Neural cell (in vitro differentiated cells): ENCODE measurements around the gene GABRB1.

Experiments used
- RAD21 ChIP-seq: fragments of 450-650 bp; conservative IDR thresholded peaks from 2 replicates; pipeline ENCODE4 v1.6.1; 2014; ENCODE audit warnings: antibody characterized with exemption, mild to moderate bottlenecking, moderate library complexity
- SMC3 ChIP-seq: fragments of 450-650 bp; conservative IDR thresholded peaks from 2 replicates; pipeline ENCODE4 v1.6.1; 2014; ENCODE audit warnings: antibody characterized with exemption, mild to moderate bottlenecking, moderate library complexity; ENCODE audit not compliant: poor library complexity
- TF ChIP-seq, protein P1 (sequence below): fragments of 450-650 bp; IDR thresholded peaks from 2 replicates; pipeline ENCODE4 v1.5.1; 2014; ENCODE audit warnings: antibody characterized with exemption, mild to moderate bottlenecking, moderate library complexity; ENCODE audit not compliant: poor library complexity, severe bottlenecking
- TF ChIP-seq, protein P2 (sequence below): IDR thresholded peaks from 2 replicates; pipeline ENCODE4 v1.6.1; 2012; ENCODE audit warnings: borderline replicate concordance

DNA sequence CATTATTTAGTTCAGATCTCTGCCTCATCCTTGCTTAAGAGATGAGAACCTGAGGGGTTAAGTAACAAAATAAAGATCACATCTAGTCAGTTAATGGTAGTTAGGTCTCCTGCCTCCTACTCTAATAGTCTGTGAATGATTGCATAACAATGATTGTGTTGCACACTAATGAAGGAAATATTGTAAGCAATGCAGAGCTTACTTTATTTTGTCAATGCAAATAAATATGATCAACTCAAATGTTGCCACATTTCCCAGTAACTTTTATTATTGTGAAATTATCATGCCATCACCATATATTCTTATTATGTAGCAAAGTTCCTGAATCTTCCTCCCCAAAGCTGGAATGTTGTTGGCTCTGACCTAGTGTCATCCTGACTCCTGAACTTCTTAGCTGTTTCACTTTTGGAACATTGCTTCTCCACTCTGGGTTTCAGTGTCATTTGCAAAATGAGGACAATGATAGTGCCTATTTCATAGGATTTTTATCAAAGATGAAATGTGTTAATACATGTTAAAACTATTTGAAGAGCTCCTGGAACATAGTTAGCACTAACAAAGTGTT lies 20.9 kb upstream of the GABRB1 start:
- no peak for TF ChIP-seq SMC3
- TF ChIP-seq, protein P1, sequence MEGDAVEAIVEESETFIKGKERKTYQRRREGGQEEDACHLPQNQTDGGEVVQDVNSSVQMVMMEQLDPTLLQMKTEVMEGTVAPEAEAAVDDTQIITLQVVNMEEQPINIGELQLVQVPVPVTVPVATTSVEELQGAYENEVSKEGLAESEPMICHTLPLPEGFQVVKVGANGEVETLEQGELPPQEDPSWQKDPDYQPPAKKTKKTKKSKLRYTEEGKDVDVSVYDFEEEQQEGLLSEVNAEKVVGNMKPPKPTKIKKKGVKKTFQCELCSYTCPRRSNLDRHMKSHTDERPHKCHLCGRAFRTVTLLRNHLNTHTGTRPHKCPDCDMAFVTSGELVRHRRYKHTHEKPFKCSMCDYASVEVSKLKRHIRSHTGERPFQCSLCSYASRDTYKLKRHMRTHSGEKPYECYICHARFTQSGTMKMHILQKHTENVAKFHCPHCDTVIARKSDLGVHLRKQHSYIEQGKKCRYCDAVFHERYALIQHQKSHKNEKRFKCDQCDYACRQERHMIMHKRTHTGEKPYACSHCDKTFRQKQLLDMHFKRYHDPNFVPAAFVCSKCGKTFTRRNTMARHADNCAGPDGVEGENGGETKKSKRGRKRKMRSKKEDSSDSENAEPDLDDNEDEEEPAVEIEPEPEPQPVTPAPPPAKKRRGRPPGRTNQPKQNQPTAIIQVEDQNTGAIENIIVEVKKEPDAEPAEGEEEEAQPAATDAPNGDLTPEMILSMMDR = no peak
- TF ChIP-seq, protein P2, sequence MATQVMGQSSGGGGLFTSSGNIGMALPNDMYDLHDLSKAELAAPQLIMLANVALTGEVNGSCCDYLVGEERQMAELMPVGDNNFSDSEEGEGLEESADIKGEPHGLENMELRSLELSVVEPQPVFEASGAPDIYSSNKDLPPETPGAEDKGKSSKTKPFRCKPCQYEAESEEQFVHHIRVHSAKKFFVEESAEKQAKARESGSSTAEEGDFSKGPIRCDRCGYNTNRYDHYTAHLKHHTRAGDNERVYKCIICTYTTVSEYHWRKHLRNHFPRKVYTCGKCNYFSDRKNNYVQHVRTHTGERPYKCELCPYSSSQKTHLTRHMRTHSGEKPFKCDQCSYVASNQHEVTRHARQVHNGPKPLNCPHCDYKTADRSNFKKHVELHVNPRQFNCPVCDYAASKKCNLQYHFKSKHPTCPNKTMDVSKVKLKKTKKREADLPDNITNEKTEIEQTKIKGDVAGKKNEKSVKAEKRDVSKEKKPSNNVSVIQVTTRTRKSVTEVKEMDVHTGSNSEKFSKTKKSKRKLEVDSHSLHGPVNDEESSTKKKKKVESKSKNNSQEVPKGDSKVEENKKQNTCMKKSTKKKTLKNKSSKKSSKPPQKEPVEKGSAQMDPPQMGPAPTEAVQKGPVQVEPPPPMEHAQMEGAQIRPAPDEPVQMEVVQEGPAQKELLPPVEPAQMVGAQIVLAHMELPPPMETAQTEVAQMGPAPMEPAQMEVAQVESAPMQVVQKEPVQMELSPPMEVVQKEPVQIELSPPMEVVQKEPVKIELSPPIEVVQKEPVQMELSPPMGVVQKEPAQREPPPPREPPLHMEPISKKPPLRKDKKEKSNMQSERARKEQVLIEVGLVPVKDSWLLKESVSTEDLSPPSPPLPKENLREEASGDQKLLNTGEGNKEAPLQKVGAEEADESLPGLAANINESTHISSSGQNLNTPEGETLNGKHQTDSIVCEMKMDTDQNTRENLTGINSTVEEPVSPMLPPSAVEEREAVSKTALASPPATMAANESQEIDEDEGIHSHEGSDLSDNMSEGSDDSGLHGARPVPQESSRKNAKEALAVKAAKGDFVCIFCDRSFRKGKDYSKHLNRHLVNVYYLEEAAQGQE = no peak
- no peak for TF ChIP-seq RAD21
